K562 (cell line): ENCODE measurements around the gene TMEM95. TPM values are rescaled to one million over a fixed set of nuclear protein-coding genes. Genes with fewer than 3 reads are reported as not detected.

Source experiments
- COPS2 ChIP-seq: fragments of 450-650 bp; conservative IDR thresholded peaks from 2 replicates; pipeline ENCODE4 v1.6.1; 2016; ENCODE audit warnings: mild to moderate bottlenecking, moderate library complexity
- DDX20 ChIP-seq: fragments of 450-650 bp; IDR thresholded peaks from 2 replicates; pipeline ENCODE4 v1.6.1; 2016; ENCODE audit warnings: missing genetic modification characterization, low read depth, mild to moderate bottlenecking, missing compliant biosample characterization, moderate library complexity
- FOXK1 ChIP-seq: sonication (generic); formaldehyde crosslinking; IDR thresholded peaks from 2 replicates; pipeline ENCODE4 v1.8.0; 2022; ENCODE audit warnings: missing genetic modification reagents, mild to moderate bottlenecking, borderline replicate concordance
- LCOR ChIP-seq: sonication (generic); formaldehyde crosslinking; IDR thresholded peaks from 2 replicates; pipeline ENCODE4 v1.8.0; 2022; ENCODE audit warnings: mild to moderate bottlenecking, missing genetic modification reagents
- PRDM10 ChIP-seq: fragments of 450-650 bp; IDR thresholded peaks from 2 replicates; pipeline ENCODE4 v1.6.1; 2018; ENCODE audit not compliant: partially characterized antibody
- PTRF ChIP-seq: fragments of 450-650 bp; IDR thresholded peaks from 2 replicates; pipeline ENCODE4 v1.6.1; 2016; ENCODE audit warnings: mild to moderate bottlenecking, missing genetic modification characterization, missing compliant biosample characterization
- RBM17 ChIP-seq: fragments of 200-400 bp; formaldehyde crosslinking; IDR thresholded peaks from 2 replicates; pipeline ENCODE4 v1.6.1; 2017; ENCODE audit warnings: low read depth, mild to moderate bottlenecking, low read length, borderline replicate concordance
- RNF219 ChIP-seq: fragments of 250-450 bp; sonication (Bioruptor Pico); IDR thresholded peaks from 2 replicates; pipeline ENCODE4 v1.5.0; 2022; ENCODE audit warnings: mild to moderate bottlenecking
- SMARCA4 ChIP-seq: fragments of 450-650 bp; IDR thresholded peaks from 2 replicates; pipeline ENCODE4 v1.6.1; 2016
- TAL1 ChIP-seq: fragments of 450-650 bp; IDR thresholded peaks from 2 replicates; pipeline ENCODE4 v1.6.1; 2016; ENCODE audit warnings: mild to moderate bottlenecking
- ZBED1 ChIP-seq: IDR thresholded peaks from 2 replicates; pipeline ENCODE4 v1.6.1; 2014
- ZKSCAN3 ChIP-seq: fragments of 250-450 bp; sonication (Bioruptor Pico); IDR thresholded peaks from 2 replicates; pipeline ENCODE4 v1.4.0; 2020
- ZNF143 ChIP-seq: sonication (generic); formaldehyde crosslinking; IDR thresholded peaks from 2 replicates; pipeline ENCODE4 v1.9.0; 2022; ENCODE audit warnings: mild to moderate bottlenecking, missing genetic modification reagents
- ZNF24 ChIP-seq: fragments of 450-650 bp; IDR thresholded peaks from 2 replicates; pipeline ENCODE4 v1.6.1; 2016
- ZNF408 ChIP-seq: fragments of 250-450 bp; sonication (Bioruptor Pico); IDR thresholded peaks from 2 replicates; pipeline ENCODE4 v1.4.0; 2020; ENCODE audit warnings: low read depth, mild to moderate bottlenecking, moderate library complexity
- ZNF589 ChIP-seq: fragments of 200-800 bp; sonication (Bioruptor generic); IDR thresholded peaks from 2 replicates; pipeline ENCODE4 v1.6.1; 2016; ENCODE audit warnings: low read depth, missing genetic modification characterization, missing compliant biosample characterization
- polyA plus RNA-seq, 8 experiments: library from polyadenylated mRNA; depleted of rRNA in 4 of 8; stranded (reverse) in 5 of 8; unstranded in 3 of 8; fragments of >200 nt; fragmentation: Nextera tagmentation in 2 of 8; fragmentation: Illumina TruSeq in 1 of 8; extraction: Ambion mirVana in 2 of 8; extraction: Trizol in 1 of 8; gene quantifications; 2 replicates each; pipeline versions ENCODE4 v1.2.1 to v1.2.3, GENCODE V29; 2011 to 2014; ENCODE audit warnings: inconsistent platforms in 1 of 8, missing spikeins in 1 of 8
- total RNA-seq, 7 experiments: library from RNA; depleted of rRNA in 6 of 7; stranded (reverse); fragments of >200 nt in 6 of 7; fragmentation: Illumina TruSeq in 2 of 7; extraction: Trizol in 2 of 7; gene quantifications; 2 replicates each; pipeline versions ENCODE4 v1.2.1 to v1.2.3, GENCODE V29; 2011 to 2021; ENCODE audit warnings: low replicate concordance in 1 of 7
- TF ChIP-seq, protein P1 (sequence below): sonication (generic); formaldehyde crosslinking; IDR thresholded peaks from 2 replicates; pipeline ENCODE4 v1.8.0; 2022; ENCODE audit warnings: missing genetic modification reagents, mild to moderate bottlenecking, borderline replicate concordance

Gene TMEM95
- total and polyA plus RNA-seq, 9 of the 15 experiments (the other 6 are each of a cell fraction or from before 2014, with no cell fraction given): not detected

- TF ChIP-seq TAL1: no peak
- no peak for TF ChIP-seq DDX20 (tag)
- no peak for TF ChIP-seq ZKSCAN3 (CRISPR knock-in tag)
- 0 out of 2 replicates have a peak, but pooled peaks have one; percentile 28 for TF ChIP-seq LCOR (CRISPR knock-in tag)
- TF ChIP-seq ZNF408 (CRISPR knock-in tag): no peak
- no peak for TF ChIP-seq ZBED1
- TF ChIP-seq COPS2: no peak
- TF ChIP-seq RBM17: no peak
- no peak for TF ChIP-seq PRDM10
- no peak for TF ChIP-seq ZNF24
- TF ChIP-seq PTRF (tag): no peak
- TF ChIP-seq, protein P1, sequence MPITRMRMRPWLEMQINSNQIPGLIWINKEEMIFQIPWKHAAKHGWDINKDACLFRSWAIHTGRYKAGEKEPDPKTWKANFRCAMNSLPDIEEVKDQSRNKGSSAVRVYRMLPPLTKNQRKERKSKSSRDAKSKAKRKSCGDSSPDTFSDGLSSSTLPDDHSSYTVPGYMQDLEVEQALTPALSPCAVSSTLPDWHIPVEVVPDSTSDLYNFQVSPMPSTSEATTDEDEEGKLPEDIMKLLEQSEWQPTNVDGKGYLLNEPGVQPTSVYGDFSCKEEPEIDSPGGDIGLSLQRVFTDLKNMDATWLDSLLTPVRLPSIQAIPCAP (CRISPR knock-in tag): no peak
- no peak for TF ChIP-seq FOXK1 (CRISPR knock-in tag)
- TF ChIP-seq ZNF589 (CRISPR knock-in tag): no peak
- TF ChIP-seq SMARCA4: no peak
- no peak for TF ChIP-seq RNF219 (CRISPR knock-in tag)
- no peak for TF ChIP-seq ZNF143 (CRISPR knock-in tag)
Measured at GRCh38 chr17:7306911-7307685, 47.9 kb upstream of the TMEM95 start, which contains the start of gene EIF5A (continued).
